HCT116 (cell line): Measurements from ENCODE around the gene BCAP31. TPM values are rescaled to one million over a fixed set of nuclear protein-coding genes. Genes with fewer than 3 reads are reported as not detected.
A peak's percentile ranks its signal among the peaks of the same experiment; 100 is the strongest.

Experiments
- ATAC-seq: fragments of 200-7000 bp; cut with Tn5 transposase; 2 replicates; pipeline ENCODE4 v1.9.1; 2020; ENCODE audit warnings: mild to moderate bottlenecking, moderate library complexity
- BruUV-seq: library from RNA; stranded (reverse); fragments of 400-500 nt; replicated peaks from 2 replicates; lab custom pipeline; 2021; lab: Mats Ljungman, UMichigan
- CTCF ChIA-PET: fragments of 300-600 bp; sonication (Branson Sonifier 250); formaldehyde crosslinking; loops from one replicate; lab custom pipeline; 2021; ENCODE audit warnings: antibody characterized with exemption; lab: Charles Lee
- POLR2A ChIA-PET: fragments of 300-600, 350-600 bp; sonication (Branson Sonifier 250); formaldehyde crosslinking; loops from one replicate; lab custom pipeline; 2021; ENCODE audit warnings: antibody characterized with exemption; lab: Charles Lee
- RAD21 ChIA-PET, 2 experiments: fragments of 300-600 bp; sonication (Branson Sonifier 250); formaldehyde crosslinking; loops; one replicate each; lab custom pipeline; 2023; ENCODE audit warnings: low total read pairs in 2 of 2; ENCODE audit not compliant: uncharacterized antibody in 2 of 2, unreplicated experiment in 2 of 2, low non-redundant PET in 1 of 2; lab: Charles Lee
- DNase-seq: peaks from one replicate; pipeline ENCODE4 v3.0.0-alpha.2; 2010; ENCODE audit warnings: low read depth, low spot score
- H2AFZ ChIP-seq: fragments of 200-600 bp; shearing (Covaris generic), sonication (generic); 2 replicates; pipeline ENCODE4 v1.6.1; 2017; ENCODE audit warnings: low read depth, mixed run types, mixed read lengths, antibody characterized with exemption, low read length; ENCODE audit not compliant: poor library complexity, severe bottlenecking
- H3K27ac ChIP-seq: 2 replicates; pipeline ENCODE4 v1.5.1; 2012; ENCODE audit warnings: low read depth, low read length
- H3K27me3 ChIP-seq: fragments of 200-600 bp; sonication (generic); 2 replicates; pipeline ENCODE4 v1.6.1; 2016; ENCODE audit warnings: mixed run types, low read length, mixed read lengths; ENCODE audit not compliant: insufficient read depth
- H3K36me3 ChIP-seq, 2 experiments: fragments of 200-500 bp in 1 of 2; fragments of 200-600 bp in 1 of 2; sonication (Bioruptor generic) in 1 of 2; sonication (generic) in 1 of 2; 2 replicates each; pipeline versions ENCODE4 v1.5.1 to v1.6.1; 2014 to 2016; ENCODE audit warnings: low read length in 2 of 2, inconsistent platforms in 1 of 2, mixed read lengths in 1 of 2, mixed run types in 1 of 2; ENCODE audit not compliant: insufficient read depth in 2 of 2, control insufficient read depth in 1 of 2
- H3K4me1 ChIP-seq, 2 experiments: fragments of 200-600 bp in 1 of 2; sonication (generic) in 1 of 2; 2 replicates each; pipeline versions ENCODE4 v1.5.1 to v1.6.1; 2012 to 2017; ENCODE audit warnings: low read length in 2 of 2, inconsistent platforms in 1 of 2, mild to moderate bottlenecking in 1 of 2, mixed read lengths in 1 of 2, mixed run types in 1 of 2, moderate library complexity in 1 of 2; ENCODE audit not compliant: insufficient read depth in 2 of 2, control insufficient read depth in 1 of 2
- H3K4me2 ChIP-seq: fragments of 200-600 bp; sonication (generic); 2 replicates; pipeline ENCODE4 v1.6.1; 2017; ENCODE audit warnings: mixed run types, low read length, mixed read lengths
- H3K4me3 ChIP-seq, 2 experiments: fragments of 200-600 bp in 1 of 2; sonication (generic) in 1 of 2; replicated peaks in 1 of 2; 2 replicates each; pipeline ENCODE4 v1.5.1; 2011 to 2016; ENCODE audit warnings: low read length in 2 of 2, control low read depth in 1 of 2, low read depth in 1 of 2, mild to moderate bottlenecking in 1 of 2, mixed read lengths in 1 of 2, mixed run types in 1 of 2
- H3K79me2 ChIP-seq: fragments of 200-600 bp; sonication (generic); 2 replicates; pipeline ENCODE4 v1.6.1; 2017; ENCODE audit warnings: mild to moderate bottlenecking, mixed run types, low read length, moderate library complexity, mixed read lengths; ENCODE audit not compliant: insufficient read depth
- H3K9ac ChIP-seq: fragments of 200-600 bp; sonication (generic); 2 replicates; pipeline ENCODE4 v1.6.1; 2016; ENCODE audit warnings: low read length, mixed read lengths
- H3K9me2 ChIP-seq: fragments of 200-600 bp; sonication (generic), shearing (Covaris generic); 2 replicates; pipeline ENCODE4 v1.6.1; 2017; ENCODE audit warnings: mixed run types, mild to moderate bottlenecking, moderate library complexity; ENCODE audit not compliant: insufficient read depth
- H3K9me3 ChIP-seq, 2 experiments: fragments of 200-500 bp in 1 of 2; fragments of 200-600 bp in 1 of 2; sonication (Bioruptor generic) in 1 of 2; sonication (generic) in 1 of 2; 2 replicates each; pipeline ENCODE4 v1.6.1; 2014 to 2017; ENCODE audit warnings: low read length in 2 of 2, mixed read lengths in 2 of 2, inconsistent platforms in 1 of 2, low read depth in 1 of 2, mild to moderate bottlenecking in 1 of 2, mixed run types in 1 of 2, moderate library complexity in 1 of 2; ENCODE audit not compliant: control insufficient read depth in 1 of 2, insufficient read depth in 1 of 2
- H4K20me1 ChIP-seq: fragments of 200-600 bp; sonication (generic), shearing (Covaris generic); 2 replicates; pipeline ENCODE4 v1.6.1; 2017; ENCODE audit warnings: mixed run types, mild to moderate bottlenecking, moderate library complexity; ENCODE audit not compliant: insufficient read depth
- CBX3 ChIP-seq: IDR thresholded peaks from 2 replicates; pipeline ENCODE4 v1.6.1; 2012; ENCODE audit warnings: low read depth
- CTCF ChIP-seq, 3 experiments: fragments of 200-600 bp in 1 of 3; sonication (generic) in 1 of 3; IDR thresholded peaks in 2 of 3; conservative IDR thresholded peaks in 1 of 3; 2 replicates each; pipeline ENCODE4 v1.5.1; 2012 to 2017; ENCODE audit warnings: low read depth in 2 of 3, low read length in 2 of 3, antibody characterized with exemption in 1 of 3, borderline replicate concordance in 1 of 3, control low read depth in 1 of 3, mild to moderate bottlenecking in 1 of 3, mixed read lengths in 1 of 3, mixed run types in 1 of 3, moderate library complexity in 1 of 3; ENCODE audit not compliant: insufficient read depth in 1 of 3
- ELF1 ChIP-seq: IDR thresholded peaks from 2 replicates; pipeline ENCODE4 v1.6.1; 2012; ENCODE audit warnings: low read depth, borderline replicate concordance
- MAX ChIP-seq: IDR thresholded peaks from 2 replicates; pipeline ENCODE4 v1.6.1; 2012
- TCF7L2 ChIP-seq: IDR thresholded peaks from 2 replicates; pipeline ENCODE4 v1.7.0; 2011; ENCODE audit warnings: borderline replicate concordance, inconsistent platforms; ENCODE audit not compliant: insufficient read depth, insufficient read length; ENCODE audit errors: extremely low read depth
- ZBTB33 ChIP-seq: IDR thresholded peaks from 2 replicates; pipeline ENCODE4 v1.6.1; 2011; ENCODE audit warnings: mild to moderate bottlenecking, low read length, moderate library complexity; ENCODE audit not compliant: insufficient replicate concordance; ENCODE audit errors: extremely low read depth
- ZFX ChIP-seq: fragments of 450-650 bp; IDR thresholded peaks from 2 replicates; pipeline ENCODE4 v1.6.1; 2017
- ZNF274 ChIP-seq: fragments of 200-500 bp; sonication (Bioruptor generic); IDR thresholded peaks from 2 replicates; pipeline ENCODE4 v1.6.1; 2014; ENCODE audit warnings: mild to moderate bottlenecking, low read depth, low read length, inconsistent platforms
- intact Hi-C: fragments of 100-400 bp; cut with micrococcal nuclease; formaldehyde crosslinking; loops from 2 replicates; pipeline ENCODE4 v1.10.0; 2022
- total RNA-seq: library from RNA; stranded (reverse); gene quantifications from one replicate; pipeline ENCODE4 v1.2.1, GENCODE V29; 2021; ENCODE audit not compliant: unreplicated experiment

The BCAP31 gene
- total RNA-seq, 1 experiment from 2014 or later, result 185 TPM

GRCh38 chrX:153688071-153688470, 36.1 kb downstream of the BCAP31 start:
- H3K27ac ChIP-seq, result peak overlapping the region; percentile 38; the same call in 1 of the 2 replicates
- CTCF ChIA-PET, result interaction anchor here (1.2 kb wide), 1 partner anchor 19 kb away, joined by 7 read pairs; no protein-coding TSS in a partner anchor
- ATAC-seq, result peak; percentile 7

More at GRCh38 chrX:153688071-153688470, 36.1 kb downstream of the BCAP31 start:
- H3K4me3 ChIP-seq, result no peak overlapping the region
- ChIA-PET POLR2A (no interaction called here), RAD21 (no interaction called here)
- no peaks in the 10 kb centered on the region for H4K20me1 ChIP-seq
- no peak for DNase-seq
- H3K79me2 ChIP-seq, result peaks cover 22% of the 10 kb centered on the region
- BruUV-seq, result no TSS peak
- TF ChIP-seq ZBTB33, result no peak
- no peak for TF ChIP-seq ZFX
- TF ChIP-seq MAX, result no peak
- no peak for TF ChIP-seq ZNF274
- TF ChIP-seq CTCF (IDR thresholded peaks at IDR 0.05 in 2 of 3, conservative IDR thresholded peaks at IDR 0.05 in 1 of 3; ENCODE audit: borderline replicate concordance in 1 of 3, insufficient read depth in 1 of 3, low read depth in 2 of 3, low read length in 2 of 3), result no peak
- TF ChIP-seq CBX3, result no peak
- TF ChIP-seq ELF1, result no peak
- TF ChIP-seq TCF7L2, result no peak
- H3K36me3 ChIP-seq, result no peaks in the 10 kb centered on the region
- peaks cover 4 to 24% of the 10 kb centered on the region in 2 experiments; a peak in 3 of 4 replicates for H3K4me1 ChIP-seq
- H3K4me2 ChIP-seq, result no peak overlapping the region
- no peak overlapping the region for H3K9ac ChIP-seq
- no peaks in the 10 kb centered on the region for H3K9me3 ChIP-seq
- H2AFZ ChIP-seq, result no peak overlapping the region
- H3K27me3 ChIP-seq, result no peaks in the 10 kb centered on the region
- intact Hi-C loops, result no loop called here
- no peaks in the 10 kb centered on the region for H3K9me2 ChIP-seq
